K562 (cell line): Measurements from ENCODE around the gene IFT22. TPM values are rescaled to one million over a fixed set of nuclear protein-coding genes. Genes with fewer than 3 reads are reported as not detected.
A peak's percentile ranks its signal among the peaks of the same experiment; 100 is the strongest.

ENCODE experiments used
- ARID1B ChIP-seq: fragments of 450-650 bp; IDR thresholded peaks from 2 replicates; pipeline ENCODE4 v1.6.1; 2016; ENCODE audit warnings: antibody characterized with exemption, mild to moderate bottlenecking, inconsistent platforms
- CEBPB ChIP-seq: fragments of 450-650 bp; IDR thresholded peaks from 2 replicates; pipeline ENCODE4 v1.6.1; 2016; ENCODE audit warnings: missing genetic modification characterization, missing compliant biosample characterization
- CHD2 ChIP-seq: IDR thresholded peaks from 2 replicates; pipeline ENCODE4 v1.6.1; 2011; ENCODE audit warnings: low read depth, low read length
- CTCFL ChIP-seq: IDR thresholded peaks from 2 replicates; pipeline ENCODE4 v1.6.1; 2011; ENCODE audit warnings: borderline replicate concordance, low read depth, mild to moderate bottlenecking, moderate library complexity, low read length; ENCODE audit not compliant: insufficient read depth, poor library complexity, severe bottlenecking
- ETS1 ChIP-seq: conservative IDR thresholded peaks from 2 replicates; pipeline ENCODE4 v1.6.1; 2011; ENCODE audit warnings: low read depth, mild to moderate bottlenecking, low read length; ENCODE audit not compliant: control insufficient read depth
- ETV5 ChIP-seq: sonication (generic); formaldehyde crosslinking; IDR thresholded peaks from 2 replicates; pipeline ENCODE4 v1.4.0; 2020; ENCODE audit warnings: low read depth, mild to moderate bottlenecking, missing genetic modification reagents
- KDM4B ChIP-seq, 2 experiments: fragments of 450-650 bp in 1 of 2; sonication (generic) in 1 of 2; IDR thresholded peaks; 2 replicates each; pipeline ENCODE4 v1.6.1; 2016 to 2017; ENCODE audit warnings: borderline replicate concordance in 2 of 2, antibody characterized with exemption in 1 of 2, low read depth in 1 of 2, mild to moderate bottlenecking in 1 of 2
- KLF6 ChIP-seq: fragments of 250-450 bp; sonication (Bioruptor Pico); IDR thresholded peaks from 2 replicates; pipeline ENCODE4 v1.4.0; 2020; ENCODE audit warnings: mild to moderate bottlenecking, moderate library complexity, borderline replicate concordance
- MECOM ChIP-seq: fragments of 250-450 bp; sonication (Bioruptor Pico); IDR thresholded peaks from 2 replicates; pipeline ENCODE4 v1.8.0; 2022; ENCODE audit warnings: inconsistent platforms
- MNT ChIP-seq, 2 experiments: fragments of 450-650 bp; conservative IDR thresholded peaks; 2 replicates each; pipeline ENCODE4 v1.6.1; 2017; ENCODE audit warnings: mild to moderate bottlenecking in 2 of 2, moderate library complexity in 2 of 2
- MTA2 ChIP-seq: fragments of 450-650 bp; IDR thresholded peaks from 2 replicates; pipeline ENCODE4 v1.6.1; 2016; ENCODE audit warnings: low read depth
- POLR2AphosphoS5 ChIP-seq: IDR thresholded peaks from 2 replicates; pipeline ENCODE4 v1.6.1; 2011; ENCODE audit warnings: mild to moderate bottlenecking, low read depth, low read length, moderate library complexity; ENCODE audit not compliant: control insufficient read depth, insufficient read depth
- SAFB2 ChIP-seq: fragments of 200-400 bp; formaldehyde crosslinking; IDR thresholded peaks from 2 replicates; pipeline ENCODE4 v1.6.1; 2018; ENCODE audit warnings: borderline replicate concordance, low read length, low read depth, moderate library complexity; ENCODE audit not compliant: severe bottlenecking
- TRIM24 ChIP-seq, 2 experiments: fragments of 450-650 bp; IDR thresholded peaks; 2 replicates each; pipeline ENCODE4 v1.6.1; 2016
- ZBTB8A ChIP-seq: fragments of 450-650 bp; IDR thresholded peaks from 2 replicates; pipeline ENCODE4 v1.6.1; 2018; ENCODE audit warnings: mild to moderate bottlenecking, moderate library complexity; ENCODE audit not compliant: partially characterized antibody
- ZNF12 ChIP-seq: sonication (generic); formaldehyde crosslinking; IDR thresholded peaks from 2 replicates; pipeline ENCODE4 v1.4.0; 2020; ENCODE audit warnings: mild to moderate bottlenecking, missing genetic modification reagents
- ZNF133 ChIP-seq: fragments of 250-450 bp; sonication (Bioruptor Pico); IDR thresholded peaks from 2 replicates; pipeline ENCODE4 v1.4.0; 2020; ENCODE audit warnings: mild to moderate bottlenecking
- ZNF449 ChIP-seq: fragments of 250-450 bp; sonication (Bioruptor Pico); IDR thresholded peaks from 2 replicates; pipeline ENCODE4 v1.8.0; 2022; ENCODE audit warnings: moderate library complexity, mild to moderate bottlenecking, inconsistent platforms
- ZNF507 ChIP-seq: conservative IDR thresholded peaks from 2 replicates; pipeline ENCODE4 v1.6.1; 2017; ENCODE audit warnings: missing genetic modification characterization, missing compliant biosample characterization
- polyA plus RNA-seq, 8 experiments: library from polyadenylated mRNA; depleted of rRNA in 4 of 8; stranded (reverse) in 5 of 8; unstranded in 3 of 8; fragments of >200 nt; fragmentation: Nextera tagmentation in 2 of 8; fragmentation: Illumina TruSeq in 1 of 8; extraction: Ambion mirVana in 2 of 8; extraction: Trizol in 1 of 8; gene quantifications; 2 replicates each; pipeline versions ENCODE4 v1.2.1 to v1.2.3, GENCODE V29; 2011 to 2014; ENCODE audit warnings: inconsistent platforms in 1 of 8, missing spikeins in 1 of 8
- total RNA-seq, 7 experiments: library from RNA; depleted of rRNA in 6 of 7; stranded (reverse); fragments of >200 nt in 6 of 7; fragmentation: Illumina TruSeq in 2 of 7; extraction: Trizol in 2 of 7; gene quantifications; 2 replicates each; pipeline versions ENCODE4 v1.2.1 to v1.2.3, GENCODE V29; 2011 to 2021; ENCODE audit warnings: low replicate concordance in 1 of 7

Gene IFT22
- total and polyA plus RNA-seq, 9 of the 15 experiments (the other 6 are each of a cell fraction or from before 2014, with no cell fraction given) = 6.3 to 18.2 (median 7.7) TPM

- TF ChIP-seq CTCFL (no peak), ETS1 (0 out of 2 replicates have a peak, but pooled peaks have one; percentile 34), ETV5 (CRISPR knock-in tag) (peak; percentile 59; the same call in 1 of the 2 replicates), KDM4B (IDR thresholded peaks at IDR 0.05; ENCODE audit: borderline replicate concordance in 2 of 2, low read depth in 1 of 2) (no peak), ZNF449 (no peak), CEBPB (tag) (no peak), MTA2 (no peak), SAFB2 (no peak), TRIM24 (IDR thresholded peaks at IDR 0.05) (no peak), ZBTB8A (no peak), MECOM (no peak), MNT (conservative IDR thresholded peaks at IDR 0.05) (0 out of 4 replicates have a peak, but pooled peaks of 1 of the 2 experiments have one; percentile 50), ZNF133 (no peak), CHD2 (no peak), KLF6 (CRISPR knock-in tag) (no peak), POLR2AphosphoS5 (peak; percentile 65; the same call in 1 of the 2 replicates), ZNF507 (tag) (no peak), ARID1B (0 out of 2 replicates have a peak, but pooled peaks have one; percentile 12), ZNF12 (CRISPR knock-in tag) (0 out of 2 replicates have a peak, but pooled peaks have one; percentile 50)
Observed at GRCh38 chr7:101321491-101322401, at the start of gene IFT22 (continued).
